ENCODE results near the gene PLA2G4E. TPM values are rescaled to one million over a fixed set of nuclear protein-coding genes. Genes with fewer than 3 reads are reported as not detected.

PLA2G4E gene
- total and polyA plus RNA-seq, 9 of the 15 experiments (the other 6 are each of a cell fraction or from before 2014, with no cell fraction given) = 0.03 TPM; not detected in 8

- FAIRE-seq = no peak
- no peaks in the 10 kb centered on the region for H3K9me1 ChIP-seq (ENCODE audit: control insufficient read depth, insufficient read depth, low read length)
- peaks cover 3 to 9% of the 10 kb centered on the region in 2 experiments; a peak in 3 of 5 replicates for H3K4me1 ChIP-seq (replicated peaks in 1 of 2; ENCODE audit: control insufficient read depth in 2 of 2, insufficient read depth in 2 of 2, low read length in 2 of 2)
- POLR2A ChIA-PET = interaction anchor here (1.0 to 1.3 kb wide), 2 partner anchors 13 to 14 kb away, joined by 3 read pairs; no protein-coding TSS in a partner anchor
- H3K4me3 ChIP-seq = no peak overlapping the region
- 69% methylated on average over 19 of the region's 19 CpGs for WGBS (ENCODE audit: insufficient coverage, low coverage, missing lambda C conversion rate)
- H3K79me2 ChIP-seq (ENCODE audit: control insufficient read depth, insufficient read depth, low read length) = no peaks in the 10 kb centered on the region
- H3K27me3 ChIP-seq (ENCODE audit: control insufficient read depth in 2 of 2, insufficient read depth in 2 of 2, low read length in 2 of 2) = no peaks in the 10 kb centered on the region
- H3K9ac ChIP-seq (ENCODE audit: insufficient read depth in 1 of 2, low read depth in 2 of 2, low read length in 2 of 2) = peak overlapping the region in 1 of 2 experiments; percentile 55; a peak in 1 of 4 replicates
- no peak overlapping the region for H3K27ac ChIP-seq (ENCODE audit: extremely low read depth, low read depth, low read length)
- peak; percentile 27; the same call in 1 of the 2 replicates for TF ChIP-seq L3MBTL2 (IDR thresholded peaks at IDR 0.05)
- TF ChIP-seq, protein P1, sequence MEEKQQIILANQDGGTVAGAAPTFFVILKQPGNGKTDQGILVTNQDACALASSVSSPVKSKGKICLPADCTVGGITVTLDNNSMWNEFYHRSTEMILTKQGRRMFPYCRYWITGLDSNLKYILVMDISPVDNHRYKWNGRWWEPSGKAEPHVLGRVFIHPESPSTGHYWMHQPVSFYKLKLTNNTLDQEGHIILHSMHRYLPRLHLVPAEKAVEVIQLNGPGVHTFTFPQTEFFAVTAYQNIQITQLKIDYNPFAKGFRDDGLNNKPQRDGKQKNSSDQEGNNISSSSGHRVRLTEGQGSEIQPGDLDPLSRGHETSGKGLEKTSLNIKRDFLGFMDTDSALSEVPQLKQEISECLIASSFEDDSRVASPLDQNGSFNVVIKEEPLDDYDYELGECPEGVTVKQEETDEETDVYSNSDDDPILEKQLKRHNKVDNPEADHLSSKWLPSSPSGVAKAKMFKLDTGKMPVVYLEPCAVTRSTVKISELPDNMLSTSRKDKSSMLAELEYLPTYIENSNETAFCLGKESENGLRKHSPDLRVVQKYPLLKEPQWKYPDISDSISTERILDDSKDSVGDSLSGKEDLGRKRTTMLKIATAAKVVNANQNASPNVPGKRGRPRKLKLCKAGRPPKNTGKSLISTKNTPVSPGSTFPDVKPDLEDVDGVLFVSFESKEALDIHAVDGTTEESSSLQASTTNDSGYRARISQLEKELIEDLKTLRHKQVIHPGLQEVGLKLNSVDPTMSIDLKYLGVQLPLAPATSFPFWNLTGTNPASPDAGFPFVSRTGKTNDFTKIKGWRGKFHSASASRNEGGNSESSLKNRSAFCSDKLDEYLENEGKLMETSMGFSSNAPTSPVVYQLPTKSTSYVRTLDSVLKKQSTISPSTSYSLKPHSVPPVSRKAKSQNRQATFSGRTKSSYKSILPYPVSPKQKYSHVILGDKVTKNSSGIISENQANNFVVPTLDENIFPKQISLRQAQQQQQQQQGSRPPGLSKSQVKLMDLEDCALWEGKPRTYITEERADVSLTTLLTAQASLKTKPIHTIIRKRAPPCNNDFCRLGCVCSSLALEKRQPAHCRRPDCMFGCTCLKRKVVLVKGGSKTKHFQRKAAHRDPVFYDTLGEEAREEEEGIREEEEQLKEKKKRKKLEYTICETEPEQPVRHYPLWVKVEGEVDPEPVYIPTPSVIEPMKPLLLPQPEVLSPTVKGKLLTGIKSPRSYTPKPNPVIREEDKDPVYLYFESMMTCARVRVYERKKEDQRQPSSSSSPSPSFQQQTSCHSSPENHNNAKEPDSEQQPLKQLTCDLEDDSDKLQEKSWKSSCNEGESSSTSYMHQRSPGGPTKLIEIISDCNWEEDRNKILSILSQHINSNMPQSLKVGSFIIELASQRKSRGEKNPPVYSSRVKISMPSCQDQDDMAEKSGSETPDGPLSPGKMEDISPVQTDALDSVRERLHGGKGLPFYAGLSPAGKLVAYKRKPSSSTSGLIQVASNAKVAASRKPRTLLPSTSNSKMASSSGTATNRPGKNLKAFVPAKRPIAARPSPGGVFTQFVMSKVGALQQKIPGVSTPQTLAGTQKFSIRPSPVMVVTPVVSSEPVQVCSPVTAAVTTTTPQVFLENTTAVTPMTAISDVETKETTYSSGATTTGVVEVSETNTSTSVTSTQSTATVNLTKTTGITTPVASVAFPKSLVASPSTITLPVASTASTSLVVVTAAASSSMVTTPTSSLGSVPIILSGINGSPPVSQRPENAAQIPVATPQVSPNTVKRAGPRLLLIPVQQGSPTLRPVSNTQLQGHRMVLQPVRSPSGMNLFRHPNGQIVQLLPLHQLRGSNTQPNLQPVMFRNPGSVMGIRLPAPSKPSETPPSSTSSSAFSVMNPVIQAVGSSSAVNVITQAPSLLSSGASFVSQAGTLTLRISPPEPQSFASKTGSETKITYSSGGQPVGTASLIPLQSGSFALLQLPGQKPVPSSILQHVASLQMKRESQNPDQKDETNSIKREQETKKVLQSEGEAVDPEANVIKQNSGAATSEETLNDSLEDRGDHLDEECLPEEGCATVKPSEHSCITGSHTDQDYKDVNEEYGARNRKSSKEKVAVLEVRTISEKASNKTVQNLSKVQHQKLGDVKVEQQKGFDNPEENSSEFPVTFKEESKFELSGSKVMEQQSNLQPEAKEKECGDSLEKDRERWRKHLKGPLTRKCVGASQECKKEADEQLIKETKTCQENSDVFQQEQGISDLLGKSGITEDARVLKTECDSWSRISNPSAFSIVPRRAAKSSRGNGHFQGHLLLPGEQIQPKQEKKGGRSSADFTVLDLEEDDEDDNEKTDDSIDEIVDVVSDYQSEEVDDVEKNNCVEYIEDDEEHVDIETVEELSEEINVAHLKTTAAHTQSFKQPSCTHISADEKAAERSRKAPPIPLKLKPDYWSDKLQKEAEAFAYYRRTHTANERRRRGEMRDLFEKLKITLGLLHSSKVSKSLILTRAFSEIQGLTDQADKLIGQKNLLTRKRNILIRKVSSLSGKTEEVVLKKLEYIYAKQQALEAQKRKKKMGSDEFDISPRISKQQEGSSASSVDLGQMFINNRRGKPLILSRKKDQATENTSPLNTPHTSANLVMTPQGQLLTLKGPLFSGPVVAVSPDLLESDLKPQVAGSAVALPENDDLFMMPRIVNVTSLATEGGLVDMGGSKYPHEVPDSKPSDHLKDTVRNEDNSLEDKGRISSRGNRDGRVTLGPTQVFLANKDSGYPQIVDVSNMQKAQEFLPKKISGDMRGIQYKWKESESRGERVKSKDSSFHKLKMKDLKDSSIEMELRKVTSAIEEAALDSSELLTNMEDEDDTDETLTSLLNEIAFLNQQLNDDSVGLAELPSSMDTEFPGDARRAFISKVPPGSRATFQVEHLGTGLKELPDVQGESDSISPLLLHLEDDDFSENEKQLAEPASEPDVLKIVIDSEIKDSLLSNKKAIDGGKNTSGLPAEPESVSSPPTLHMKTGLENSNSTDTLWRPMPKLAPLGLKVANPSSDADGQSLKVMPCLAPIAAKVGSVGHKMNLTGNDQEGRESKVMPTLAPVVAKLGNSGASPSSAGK (IDR thresholded peaks at IDR 0.05) = 0 out of 2 replicates have a peak, but pooled peaks have one; percentile 16
- TF ChIP-seq SLC30A9 (CRISPR knock-in tag; IDR thresholded peaks at IDR 0.05) = no peak
- peak in 1 of 3 experiments; percentile 17; a peak in 2 of 6 replicates for TF ChIP-seq CTCF (IDR thresholded peaks at IDR 0.05 in 2 of 3, conservative IDR thresholded peaks at IDR 0.05 in 1 of 3; ENCODE audit: insufficient read depth in 2 of 3, low read depth in 1 of 3, low read length in 3 of 3)
- H3K9me3 ChIP-seq (replicated peaks; ENCODE audit: control insufficient read depth, insufficient read depth, low read depth, low read length) = no peaks in the 10 kb centered on the region
- no peaks in the 10 kb centered on the region for H4K20me1 ChIP-seq (replicated peaks; ENCODE audit: control insufficient read depth, insufficient read depth, low read length)
- no peak for DNase-seq (ENCODE audit: extremely low read depth in 1 of 4, low spot score in 3 of 4)
- intact Hi-C loops (cut with micrococcal nuclease) (no loop called here), in situ Hi-C loops (cut with MboI) (no loop called here)
- ATAC-seq = peak; percentile 66; the same call in 2 of the 3 replicates
- no TSS peak for BruUV-seq (replicated peaks)
- CTCF ChIA-PET (ENCODE audit: low intra/inter-chr PET ratio) = no interaction called here
- H3K4me2 ChIP-seq (ENCODE audit: insufficient read depth, low read length) = no peak overlapping the region
- H3K36me3 ChIP-seq (ENCODE audit: control insufficient read depth, insufficient read depth, low read length) = peaks cover 4% of the 10 kb centered on the region; the same call in 2 of the 3 replicates
- H2AFZ ChIP-seq (ENCODE audit: low read depth, low read length) = no peak overlapping the region
Measured at GRCh38 chr15:41936649-41937567, 83.9 kb downstream of the PLA2G4E start.
